Heart left ventricle (tissue), 16 donors: ENCODE data around the gene ZNF597. TPM values are rescaled to one million over a fixed set of nuclear protein-coding genes. Genes with fewer than 3 reads are reported as not detected.
A peak's percentile ranks its signal among the peaks of the same experiment; 100 is the strongest.

Experiments used
- ATAC-seq, 4 donors: fragments of 200-7000 bp; cut with Tn5 transposase; one replicate each; pipeline ENCODE4 v1.9.1; 2020 to 2022; ENCODE audit warnings: moderate library complexity in 4 of 4, mild to moderate bottlenecking in 3 of 4, moderate number of reproducible peaks in 1 of 4
- DNase-seq, 5 donors: peaks; one replicate each; pipeline ENCODE4 v3.0.0-alpha.2; 2020
- H3K27ac ChIP-seq, 12 donors: fragments of 200-600 bp; sonication (generic) in 4 of 12; one replicate each; pipeline versions ENCODE4 v1.5.0 to v1.8.0; 2016 to 2022; ENCODE audit warnings: mild to moderate bottlenecking in 2 of 12
- H3K27me3 ChIP-seq, 9 donors: fragments of 200-600 bp; sonication (generic) in 2 of 9; one replicate each; pipeline versions ENCODE4 v1.5.1 to v1.8.0; 2016 to 2022; ENCODE audit warnings: mild to moderate bottlenecking in 3 of 9
- H3K36me3 ChIP-seq, 9 donors: fragments of 200-600 bp; sonication (generic) in 2 of 9; one replicate each; pipeline versions ENCODE4 v1.5.0 to v1.8.0; 2018 to 2022; ENCODE audit warnings: mild to moderate bottlenecking in 2 of 9
- H3K4me1 ChIP-seq, 12 donors: fragments of 200-600 bp; sonication (generic) in 4 of 12; one replicate each; pipeline versions ENCODE4 v1.5.0 to v1.8.0; 2016 to 2022; ENCODE audit warnings: mild to moderate bottlenecking in 3 of 12
- H3K4me3 ChIP-seq, 12 donors: fragments of 200-600 bp; sonication (generic) in 4 of 12; one replicate each; pipeline versions ENCODE4 v1.5.0 to v1.8.0; 2017 to 2022; ENCODE audit warnings: mild to moderate bottlenecking in 9 of 12, moderate library complexity in 4 of 12
- H3K9me3 ChIP-seq, 12 donors: fragments of 200-600 bp; sonication (generic) in 4 of 12; one replicate each; pipeline versions ENCODE4 v1.5.0 to v1.8.0; 2016 to 2022; ENCODE audit warnings: mild to moderate bottlenecking in 1 of 12
- CTCF ChIP-seq, 12 donors: fragments of 200-600 bp; sonication (generic) in 4 of 12; IDR thresholded peaks; one replicate each; pipeline versions ENCODE4 v1.5.0 to v1.8.0; 2018 to 2022; ENCODE audit warnings: antibody characterized with exemption in 12 of 12, mild to moderate bottlenecking in 5 of 12
- POLR2A ChIP-seq, 2 donors: fragments of 450-650 bp; IDR thresholded peaks; one replicate each; pipeline ENCODE4 v1.6.1; 2017; ENCODE audit warnings: antibody characterized with exemption in 2 of 2, mild to moderate bottlenecking in 2 of 2, moderate library complexity in 2 of 2
- WGBS, 4 donors: extraction: QIAGEN DNeasy Blood & Tissue Kit in 2 of 4; methylation state at CpG; one replicate each; pipeline versions ENCODE4 v1.1.5 to v1.1.7; 2013 to 2018; 5-methylcytosine and 5-hydroxymethylcytosine counted together
- intact Hi-C, 10 donors: fragments of 100-400 bp; cut with DNase I; formaldehyde crosslinking; loops; one replicate each; pipeline versions ENCODE4 v1.11.1 to v1.14.2; 2022
- polyA plus RNA-seq, 2 donors: library from polyadenylated mRNA; stranded (reverse); fragments of 200-250 nt; gene quantifications; one replicate each; pipeline ENCODE4 v1.2.3, GENCODE V29; 2013
- total RNA-seq, 9 donors: library from RNA; depleted of rRNA in 2 of 9; stranded (reverse); fragments of >200 nt in 2 of 9; fragmentation: NEBNext Ultra II Directional in 3 of 9; extraction: Animal tissue kit (Norgen Biotek cat#: 25700) in 3 of 9; gene quantifications; one replicate each; pipeline versions ENCODE4 v1.1.0 to v1.2.4, GENCODE V29; 2016 to 2023
- donor health status: ischemic (EF 13 %, LVEDD 7.1; RV severe dilation, severe dysfunction).
- donor health status: healthy with polysubstance abuse.
- donor health status: DM: no; HTN: yes; CAD: no.
- donor health status: DM: no; HTN: no; CAD: no.
- donor health status: ischemic (EF 25% LVEDD 6.9; RV normal size, moderate dysfunction).
- donor health status: ischemic (EF 25% LVEDD 5.7; RV mildly dilated, moderate dysfunction).
- donor health status: healthy.
- donor health status: DM: yes; HTN: yes; CAD: no.
- donor health status: ischemic (EF 35%, LVEDD 5.7; RV mildly dilated, moderate dysfunction).
- donor health status: nonischemic (EF 11% LVEDD 7.7; RV severe dilation, severe dysfunction).
- donor health status: DM: yes; HTN: yes; CAD: no.
- donor health status: PGD.
- donor health status: ischemic (EF 29% LVEDD 5.4; RV normal size, mild dysfunction).
- donor health status: nonischemic (EF 23%, LVEDD 6.1; RV moderate dilation, normal function).

Gene ZNF597
- total and polyA plus RNA-seq, 11 donors: 0.65 to 3.3 (median 1.6) TPM

- Histone ChIP-seq H3K27me3 (no peaks in the 10 kb centered on the region), H3K27ac (no peak overlapping the region), H3K4me3 (no peak overlapping the region), H3K36me3 (peaks cover 0 to 39% (median 28%) of the 10 kb centered on the region in 9 donors), H3K9me3 (no peaks in the 10 kb centered on the region), H3K4me1 (peaks cover 0 to 14% (median 1%) of the 10 kb centered on the region in 12 donors)
- intact Hi-C loops: no loop called here
- no peak for ATAC-seq
- DNase-seq: no peak
- TF ChIP-seq POLR2A (IDR thresholded peaks at IDR 0.05) (no peak), CTCF (IDR thresholded peaks at IDR 0.05) (no peak)
- 71 to 84% (median 78%) methylated on average over 9 to 13 of the region's 13 CpGs for WGBS, 4 donors
Observed at GRCh38 chr16:3488801-3489200, 45.5 kb upstream of the ZNF597 start.

GRCh38 chr16:3487521-3488410 is 44.5 kb upstream of the ZNF597 start:
- DNase-seq (peak in 1 of 5 donors; percentile 47), ATAC-seq (peak in 2 of 4 donors; percentile 8 to 12)
- no peaks in the 10 kb centered on the region for H3K9me3 ChIP-seq
- no peak for TF ChIP-seq CTCF (IDR thresholded peaks at IDR 0.05)
- TF ChIP-seq POLR2A (IDR thresholded peaks at IDR 0.05): no peak
- peaks cover 0 to 14% (median 1%) of the 10 kb centered on the region in 12 donors for H3K4me1 ChIP-seq
- H3K4me3 ChIP-seq: no peak overlapping the region
- WGBS, 4 donors: 80 to 85% (median 83%) methylated on average over 20 to 24 of the region's 24 CpGs
- intact Hi-C loops: no loop called here
- H3K27me3 ChIP-seq: no peaks in the 10 kb centered on the region
- no peak overlapping the region for H3K27ac ChIP-seq
- peaks cover 0 to 49% (median 39%) of the 10 kb centered on the region in 9 donors for H3K36me3 ChIP-seq

- no peak for TF ChIP-seq POLR2A (IDR thresholded peaks at IDR 0.05)
- TF ChIP-seq CTCF (IDR thresholded peaks at IDR 0.05): no peak
- intact Hi-C loops: no loop called here
- ATAC-seq (peak; percentile 4 to 49 (median 38)), DNase-seq (no peak)
- H3K27ac ChIP-seq: peak overlapping the region in 4 of 12 donors; percentile 12 to 46 (median 24)
- peaks cover 0 to 60% (median 49%) of the 10 kb centered on the region in 9 donors for H3K36me3 ChIP-seq
- peaks cover 0 to 20% (median 3%) of the 10 kb centered on the region in 12 donors for H3K4me1 ChIP-seq
- no peak overlapping the region for H3K4me3 ChIP-seq
- no peaks in the 10 kb centered on the region for H3K9me3 ChIP-seq
- no peaks in the 10 kb centered on the region for H3K27me3 ChIP-seq
- WGBS, 4 donors: 76 to 83% (median 80%) methylated on average over 19 to 24 of the region's 24 CpGs
Observed at GRCh38 chr16:3486506-3487215, 43.4 kb upstream of the ZNF597 start.
